ENCODE results near the gene AGO4. TPM values are rescaled to one million over a fixed set of nuclear protein-coding genes. Genes with fewer than 3 reads are reported as not detected.
A peak's percentile ranks its signal among the peaks of the same experiment; 100 is the strongest.
"Not testable (repeated sequence)": the region's sequence is repeated elsewhere in the genome, so short reads cannot be mapped to it uniquely, and the experiment has no call there.

Gene AGO4
- total RNA-seq, 1 donor from 2014 or later, result 26.4 TPM

- Histone ChIP-seq H3K4me1 (peaks cover 14% of the 10 kb centered on the region), H4K20me1 (ENCODE audit: low read depth) (peaks cover 49% of the 10 kb centered on the region), H3F3A (ENCODE audit: low read depth) (peaks cover 19% of the 10 kb centered on the region), H3K9ac (no peak overlapping the region), H3K4me3 (peak overlapping the region; percentile 99), H3K4me2 (peak overlapping the region; percentile 92), H2AFZ (replicated peaks) (no peak overlapping the region), H3K79me2 (ENCODE audit: low read depth) (peaks cover 42% of the 10 kb centered on the region), H3K9me3 (ENCODE audit: low read depth) (no peaks in the 10 kb centered on the region), H3K36me3 (no peaks in the 10 kb centered on the region), H3K27me3 (no peaks in the 10 kb centered on the region), H3K27ac (no peak overlapping the region)
- Mint-ChIP-seq H3K4me1 (peaks cover 22% of the 10 kb centered on the region), H3K4me3 (peak overlapping the region; percentile 97), H3K27ac (peak overlapping the region; percentile 96), H3K36me3 (peaks cover 3% of the 10 kb centered on the region), H3K9me3 (no peaks in the 10 kb centered on the region), H3K27me3 (ENCODE audit: insufficient read depth, low read depth) (peaks cover 8% of the 10 kb centered on the region)
- TF ChIP-seq CTCF (IDR thresholded peaks at IDR 0.05) (no peak), EZH2phosphoT487 (IDR thresholded peaks at IDR 0.05) (no peak), EZH2 (IDR thresholded peaks at IDR 0.05) (no peak)
- DNase-seq (ENCODE audit: low spot score), result no peak
These were observed 1.6 kb downstream of the AGO4 start for GRCh38 chr1:35809114-35810095.

GRCh38 chr1:35810096-35810881, 2.5 kb downstream of the AGO4 start:
- Mint-ChIP-seq H3K36me3 (peaks cover 4% of the 10 kb centered on the region), H3K9me3 (no peaks in the 10 kb centered on the region), H3K4me3 (peak overlapping the region; percentile 97), H3K27me3 (ENCODE audit: insufficient read depth, low read depth) (peaks cover 8% of the 10 kb centered on the region), H3K27ac (no peak overlapping the region), H3K4me1 (peaks cover 18% of the 10 kb centered on the region)
- no peaks in the 10 kb centered on the region for H3K27me3 ChIP-seq
- H3K36me3 ChIP-seq, result no peaks in the 10 kb centered on the region
- TF ChIP-seq EZH2phosphoT487 (IDR thresholded peaks at IDR 0.05), result no peak
- no peak for TF ChIP-seq EZH2 (IDR thresholded peaks at IDR 0.05)
- no peak for TF ChIP-seq CTCF (IDR thresholded peaks at IDR 0.05)
- no peak overlapping the region for H2AFZ ChIP-seq (replicated peaks)
- no peaks in the 10 kb centered on the region for H3K9me3 ChIP-seq (ENCODE audit: low read depth)
- H3K9ac ChIP-seq, result no peak overlapping the region
- H3F3A ChIP-seq (ENCODE audit: low read depth), result peaks cover 19% of the 10 kb centered on the region
- H3K27ac ChIP-seq, result no peak overlapping the region
- H3K4me2 ChIP-seq, result peak overlapping the region; percentile 92
- peaks cover 14% of the 10 kb centered on the region for H3K4me1 ChIP-seq
- H3K4me3 ChIP-seq, result no peak overlapping the region
- no peak for DNase-seq (ENCODE audit: low spot score)
- peaks cover 54% of the 10 kb centered on the region for H4K20me1 ChIP-seq (ENCODE audit: low read depth)
- peaks cover 42% of the 10 kb centered on the region for H3K79me2 ChIP-seq (ENCODE audit: low read depth)

DNA sequence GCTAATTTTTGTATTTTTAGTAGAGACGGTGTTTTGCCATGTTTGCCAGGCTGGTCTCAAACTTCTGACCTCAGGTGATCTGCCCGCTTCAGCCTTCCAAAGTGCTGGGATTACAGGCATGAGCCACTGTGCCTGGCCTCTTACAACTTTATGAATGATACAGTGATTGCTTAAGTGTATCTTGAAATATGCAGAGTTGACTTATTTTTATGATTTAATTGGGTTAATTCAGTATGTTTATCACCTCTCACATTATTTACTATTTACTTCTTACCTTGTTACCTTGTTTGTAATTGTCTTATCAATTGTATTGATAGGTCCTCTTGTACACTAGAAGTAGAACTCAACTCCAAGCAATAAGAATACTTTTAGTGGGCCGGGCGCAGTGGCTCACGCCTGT, 4.9 kb downstream of the AGO4 start:
- H3K4me3 ChIP-seq; H3K36me3 Mint-ChIP-seq; H3K4me2 ChIP-seq; DNase-seq (ENCODE audit: low spot score); H3K9me3 Mint-ChIP-seq; H3K27ac ChIP-seq; H3K27me3 Mint-ChIP-seq (ENCODE audit: insufficient read depth, low read depth); H3K9ac ChIP-seq; H3K27ac Mint-ChIP-seq; H3K9me3 ChIP-seq (ENCODE audit: low read depth); H3K36me3 ChIP-seq; H3K4me3 Mint-ChIP-seq; H2AFZ ChIP-seq (replicated peaks); H3K27me3 ChIP-seq: not testable (repeated sequence)
- Histone ChIP-seq H3K4me1 (peaks cover 14% of the 10 kb centered on the region), H4K20me1 (ENCODE audit: low read depth) (peaks cover 62% of the 10 kb centered on the region), H3K79me2 (ENCODE audit: low read depth) (peaks cover 48% of the 10 kb centered on the region), H3F3A (ENCODE audit: low read depth) (peaks cover 13% of the 10 kb centered on the region)
- peaks cover 16% of the 10 kb centered on the region for H3K4me1 Mint-ChIP-seq

Measured in neural progenitor cell (in vitro differentiated cells).